Cerebellar cortex (tissue), 1 donor: ENCODE data around the gene LYPD6B.
A peak's percentile ranks its signal among the peaks of the same experiment; 100 is the strongest.

Source experiments
- DNase-seq: peaks from one replicate; pipeline ENCODE4 v3.0.0-alpha.2; 2015; ENCODE audit warnings: low spot score

LYPD6B gene

GRCh38 chr2:149042881-149043280 lies 4.4 kb downstream of the LYPD6B start:
- no peak for DNase-seq

DNA sequence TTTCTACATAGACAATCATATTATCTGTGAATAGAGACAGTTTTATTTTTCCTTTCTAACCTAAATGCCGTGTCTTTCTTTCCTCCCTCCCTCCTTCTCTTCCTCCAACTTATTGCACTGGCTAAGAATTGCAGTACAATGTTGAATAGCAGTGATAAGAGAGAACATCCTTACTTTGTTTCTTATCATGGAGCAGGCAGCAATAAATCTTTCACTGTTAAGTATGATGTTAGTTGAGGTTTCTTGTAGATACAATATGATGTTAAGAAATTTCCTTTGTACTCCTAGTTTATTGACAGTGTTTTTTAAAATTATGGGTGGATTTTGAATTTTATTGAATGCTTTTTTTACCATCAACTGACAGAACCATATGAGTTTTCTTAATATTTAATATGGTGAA lies 6.0 kb downstream of the LYPD6B start:
- DNase-seq = no peak

- DNase-seq = no peak
These were observed 8.6 kb downstream of the LYPD6B start for GRCh38 chr2:149047118-149047517.

DNA sequence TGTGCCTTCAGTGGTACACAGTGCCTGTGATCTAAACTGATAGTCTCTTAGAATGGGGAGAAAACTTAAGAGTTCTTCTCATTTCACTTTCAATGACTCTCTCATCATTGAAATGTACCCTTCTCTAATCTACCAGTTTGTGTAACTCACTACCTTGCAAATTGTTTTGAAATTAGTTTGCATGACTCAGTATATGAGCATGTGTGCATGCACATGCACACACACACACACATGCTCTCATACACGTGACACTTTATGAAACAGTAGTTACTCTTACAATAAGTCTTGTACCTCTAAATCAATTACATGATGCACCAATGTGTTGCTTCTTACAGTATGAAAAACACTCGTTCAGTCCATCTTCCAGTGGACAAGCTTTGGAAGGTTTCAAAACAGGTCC lies 10.6 kb downstream of the LYPD6B start:
- no peak for DNase-seq

- DNase-seq = no peak
These were observed 11.7 kb downstream of the LYPD6B start for GRCh38 chr2:149050188-149050587.

GRCh38 chr2:149055751-149056150 lies 17.3 kb downstream of the LYPD6B start:
- no peak for DNase-seq

- no peak for DNase-seq
These were observed 18.2 kb downstream of the LYPD6B start for GRCh38 chr2:149056541-149057255.

- no peak for DNase-seq
These were observed 18.9 kb downstream of the LYPD6B start for GRCh38 chr2:149057401-149057800.

DNA sequence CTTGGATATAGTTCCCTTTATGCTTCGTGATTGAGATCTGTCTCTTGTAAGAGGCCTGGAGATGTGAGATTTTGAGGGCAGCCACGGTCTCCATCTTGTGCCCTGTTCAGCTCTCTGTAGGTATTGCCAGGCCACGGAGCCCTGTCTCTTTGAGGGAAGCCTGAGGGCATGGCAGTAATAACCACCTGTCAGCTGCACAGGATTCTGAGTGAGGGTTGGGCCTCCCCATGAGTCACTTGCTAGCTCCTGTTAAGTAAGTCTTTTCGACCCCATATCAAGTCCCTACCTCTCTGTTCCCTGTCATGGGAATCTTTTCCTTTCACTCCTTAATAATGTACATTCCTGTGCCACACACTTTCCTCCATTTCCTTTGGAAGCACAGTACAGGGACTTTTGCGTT lies 20.4 kb downstream of the LYPD6B start:
- DNase-seq = no peak

DNA sequence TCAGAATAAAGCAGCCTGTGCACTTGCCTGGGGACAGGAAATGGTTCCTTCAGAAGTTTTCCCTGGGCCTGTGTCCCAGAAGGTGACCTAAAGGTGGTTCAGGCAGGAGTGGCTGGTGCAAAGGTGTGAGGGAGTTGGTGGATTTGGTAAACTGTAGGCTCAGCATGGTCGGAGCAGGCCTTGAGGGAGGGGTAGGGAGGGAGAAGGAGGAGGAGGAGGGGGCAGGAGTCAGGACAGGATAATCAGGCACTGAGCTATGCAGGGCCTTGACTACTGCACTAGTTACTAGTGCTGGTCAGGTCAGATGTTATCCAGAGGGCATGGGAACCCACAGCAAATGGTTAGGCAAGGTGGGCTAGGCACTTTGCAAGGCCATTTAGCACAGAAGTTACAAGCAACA lies 21.3 kb downstream of the LYPD6B start:
- DNase-seq = no peak

DNA sequence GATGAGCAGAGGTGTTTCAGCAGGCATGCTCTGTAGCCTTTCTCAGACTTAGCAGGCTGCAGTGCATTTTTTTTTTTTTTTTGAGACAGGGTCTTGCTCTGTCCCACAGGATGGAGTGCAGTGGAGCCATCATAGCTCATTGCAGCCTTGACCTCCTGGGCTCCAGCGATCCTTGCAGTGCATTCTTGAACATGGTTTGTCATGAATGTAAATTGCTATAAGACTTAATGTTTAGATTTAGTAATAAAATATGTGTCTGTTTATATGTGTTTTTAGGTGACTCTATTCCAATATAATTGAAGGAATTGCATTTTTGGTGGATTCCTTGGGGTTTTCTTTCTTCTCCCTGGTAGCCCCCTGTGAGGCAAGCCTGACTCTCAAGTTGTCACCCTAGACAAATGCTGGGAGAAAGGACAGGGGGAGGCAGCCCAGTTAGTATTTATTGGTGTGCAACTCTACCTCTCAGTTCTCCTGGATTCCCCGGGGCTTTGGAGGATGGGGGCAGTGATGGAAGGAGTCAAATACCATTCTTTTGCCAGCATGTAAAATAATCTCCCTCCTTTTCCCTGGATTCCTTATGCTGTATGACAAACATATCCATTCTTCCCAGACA lies 22.7 kb downstream of the LYPD6B start:
- no peak for DNase-seq

DNA sequence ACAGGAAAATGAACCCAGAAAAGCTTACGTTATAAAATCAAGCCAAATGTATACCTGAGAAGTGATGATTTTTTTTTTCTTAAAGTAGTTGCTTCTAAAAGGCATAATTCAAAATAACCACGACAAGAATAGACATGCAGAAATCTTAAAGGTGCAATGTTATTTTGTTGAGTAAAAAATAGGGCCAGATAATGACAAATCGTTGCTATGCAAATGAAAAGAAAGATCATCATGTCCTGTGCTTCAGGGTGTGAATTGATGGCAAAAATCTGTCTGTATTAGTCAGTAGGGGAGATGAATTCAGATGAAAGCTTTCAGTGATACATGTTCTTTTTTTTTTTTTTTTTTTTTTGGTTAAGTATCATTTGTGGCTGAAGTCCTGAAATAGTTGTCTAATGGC lies 24.0 kb downstream of the LYPD6B start:
- DNase-seq = no peak

GRCh38 chr2:149063177-149063576 lies 24.7 kb downstream of the LYPD6B start:
- DNase-seq = no peak

DNA sequence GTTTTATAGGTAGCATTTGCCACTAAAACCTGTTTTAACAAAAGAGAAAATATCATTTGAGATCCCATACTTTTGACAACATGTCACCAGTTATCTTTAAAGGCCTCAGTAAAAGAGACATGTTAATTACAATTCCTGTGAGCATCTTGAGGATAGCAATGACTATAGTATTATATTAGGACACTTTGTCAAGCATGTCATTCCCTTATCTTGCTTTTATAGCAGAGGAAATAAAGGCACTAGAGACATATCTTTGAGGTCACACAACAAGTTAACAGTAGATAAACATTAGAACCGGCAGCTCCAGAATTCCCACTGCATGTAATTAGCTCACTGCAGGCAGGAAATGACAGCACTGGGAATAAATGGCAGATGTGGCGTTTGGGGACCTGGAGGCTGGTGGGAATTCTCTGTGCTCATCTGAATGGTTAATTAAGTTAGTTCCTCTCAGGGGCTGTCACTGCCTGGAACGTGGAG lies 25.9 kb downstream of the LYPD6B start:
- no peak for DNase-seq

DNA sequence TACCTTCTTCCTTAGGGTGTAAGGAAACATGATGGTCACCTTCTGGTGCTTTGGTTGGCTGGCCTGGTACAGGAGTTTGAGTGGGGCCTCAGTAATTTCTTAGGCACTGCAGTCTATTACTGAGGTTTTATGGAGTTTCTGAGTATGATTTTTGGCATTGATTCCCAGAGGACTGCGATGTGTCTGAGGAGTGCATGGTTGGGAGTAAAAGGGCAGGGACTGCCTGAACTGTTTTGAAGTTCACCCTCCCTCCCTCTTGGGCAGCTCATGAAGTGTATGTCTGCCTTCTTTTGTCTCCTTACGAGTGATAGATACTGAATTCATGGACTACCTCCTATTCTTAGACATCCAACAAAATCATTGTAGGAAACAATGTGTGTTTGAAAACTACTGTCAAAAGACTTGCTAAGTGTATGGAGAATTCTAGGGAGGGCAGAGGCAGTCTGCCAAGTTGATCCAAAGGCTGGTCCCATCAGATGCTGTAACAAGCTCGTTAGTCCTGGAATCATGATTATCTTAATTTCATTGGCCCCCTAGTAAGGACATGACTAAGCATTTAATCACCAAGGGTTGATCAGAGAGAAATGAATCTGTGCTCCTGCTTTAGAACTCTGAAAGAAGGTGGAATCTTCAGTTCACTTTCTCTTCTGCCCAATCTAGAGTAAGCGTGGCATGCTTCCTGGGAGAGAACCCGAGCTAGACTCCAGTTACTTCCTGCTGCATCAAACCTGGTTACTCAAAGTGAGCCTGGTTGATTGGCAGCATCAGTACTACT lies 26.5 kb downstream of the LYPD6B start:
- no peak for DNase-seq

DNA sequence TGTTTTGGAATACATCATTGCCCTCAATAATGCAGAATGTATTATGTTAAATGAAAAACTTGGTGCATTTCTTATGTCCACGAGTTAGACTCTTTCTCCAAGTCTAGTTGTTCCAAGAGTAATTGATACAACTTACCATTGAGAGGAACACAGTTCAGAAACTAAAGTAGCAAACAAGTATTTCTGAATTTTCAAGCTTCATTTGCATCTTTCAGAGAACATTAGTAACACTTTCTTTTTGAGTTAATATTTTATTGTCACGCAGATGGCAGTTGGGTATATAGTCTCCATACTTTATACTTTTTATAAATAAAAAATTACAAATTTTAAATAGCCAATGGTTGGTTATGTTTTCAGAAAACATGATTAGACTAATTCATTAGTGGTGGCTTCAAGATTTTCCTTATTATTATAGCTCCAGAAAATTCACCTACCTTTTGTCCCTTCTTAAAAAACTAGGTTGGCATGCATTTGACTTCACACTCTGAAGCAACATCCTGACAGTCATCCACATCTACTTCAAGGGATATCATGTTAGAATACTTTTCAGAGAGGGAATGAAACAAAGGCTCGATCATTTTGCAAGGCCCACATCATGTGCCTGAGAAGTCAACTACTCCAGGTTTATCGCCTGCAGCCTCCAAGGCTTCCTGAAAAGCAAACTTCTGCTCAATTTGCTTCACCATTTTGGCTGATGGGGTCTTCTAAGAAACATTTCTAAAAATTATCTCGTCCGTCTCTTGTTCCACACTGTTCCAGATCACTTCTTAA lies 29.9 kb downstream of the LYPD6B start:
- no peak for DNase-seq

DNA sequence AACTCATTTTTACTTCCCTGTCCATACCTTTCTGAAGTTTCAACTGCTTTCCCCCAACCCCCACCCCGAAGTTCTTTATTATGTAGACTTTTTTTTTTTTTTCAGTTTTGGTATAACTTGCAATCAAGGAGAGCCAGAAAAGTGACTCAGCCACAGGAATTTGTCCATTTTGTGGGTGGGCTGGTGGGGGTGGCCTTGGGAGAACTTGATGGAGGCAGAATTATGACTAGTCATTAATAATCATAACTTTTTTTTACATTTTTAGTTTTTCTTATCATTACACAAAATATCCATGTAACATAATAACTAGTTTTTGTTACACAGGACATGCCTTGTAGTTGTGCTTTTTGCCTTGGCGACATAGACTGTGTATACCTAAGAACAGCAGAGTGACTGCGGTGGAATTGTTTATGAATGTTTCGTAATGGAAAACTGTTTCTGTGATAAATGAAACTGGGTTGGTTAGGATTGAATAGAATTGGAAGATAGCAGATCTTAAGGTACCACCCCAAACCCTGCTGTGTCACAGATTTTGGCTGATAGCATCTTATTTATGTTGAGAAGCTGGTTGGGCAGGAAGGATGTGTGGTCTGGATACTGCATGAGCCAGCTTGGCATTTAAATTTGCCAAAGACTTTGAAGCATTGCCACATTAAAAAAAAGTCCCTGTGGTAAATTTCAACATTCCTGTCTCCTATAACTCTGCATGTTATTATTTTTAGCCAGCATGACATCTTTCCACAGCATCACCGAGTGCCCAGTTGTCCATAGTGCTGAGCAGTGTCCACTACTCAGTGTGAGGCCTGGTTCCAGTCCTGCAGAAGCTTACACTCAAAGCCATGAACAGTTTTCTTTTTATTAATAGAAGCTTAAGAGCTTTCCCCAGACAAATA lies 30.7 kb downstream of the LYPD6B start:
- DNase-seq = no peak

GRCh38 chr2:149070681-149071320 lies 32.3 kb downstream of the LYPD6B start:
- peak; percentile 72 for DNase-seq

GRCh38 chr2:149075105-149075504 lies 36.6 kb downstream of the LYPD6B start:
- DNase-seq = no peak

DNA sequence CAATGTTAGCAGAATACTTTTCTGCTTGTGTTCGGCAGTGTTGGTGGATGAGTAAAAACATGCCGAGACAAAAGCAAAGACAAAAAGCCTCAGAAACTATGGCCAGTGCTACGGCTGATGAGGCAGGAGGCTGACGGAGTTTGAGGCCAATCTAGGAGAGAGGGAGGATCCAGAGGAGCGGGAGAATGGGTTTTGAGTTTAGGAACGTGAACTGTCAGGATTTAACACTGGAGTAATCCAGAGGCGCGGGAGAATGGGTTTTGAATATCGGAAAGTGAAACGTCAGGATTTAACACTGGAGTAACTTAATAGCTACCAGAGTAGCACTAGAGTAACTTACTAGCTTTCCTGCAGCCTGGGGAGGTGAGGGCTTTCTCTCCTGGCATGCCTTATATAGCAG lies 37.4 kb downstream of the LYPD6B start:
- DNase-seq = no peak
